Measurements from ENCODE around the gene LRRTM3. TPM values are rescaled to one million over a fixed set of nuclear protein-coding genes. Genes with fewer than 3 reads are reported as not detected.

The LRRTM3 gene
- polyA plus RNA-seq, 1 experiment = not detected

GRCh38 chr10:66931340-66931948 is 5.6 kb downstream of the LRRTM3 start:
- ChIA-PET CTCF (interaction anchor here (0.6 to 2.2 kb wide), 8 partner anchors 16 to 849 kb away, joined by 3 to 15 read pairs (median 3); no protein-coding TSS in a partner anchor), POLR2A (no interaction called here)
- Histone ChIP-seq H3K4me3 (ENCODE audit: low read depth, low read length) (no peak overlapping the region), H3K27me3 (ENCODE audit: control insufficient read depth, insufficient read depth, low read length) (peaks cover 18% of the 10 kb centered on the region), H3K9me3 (ENCODE audit: control insufficient read depth, insufficient read depth, low read length) (no peaks in the 10 kb centered on the region), H3K27ac (ENCODE audit: low read depth, low read length) (no peak overlapping the region)
- peak; percentile 41 for DNase-seq (ENCODE audit: low read depth, low spot score)
- peak; percentile 85 for TF ChIP-seq CTCF (IDR thresholded peaks at IDR 0.05; ENCODE audit: low read depth, low read length)

GRCh38 chr10:66931949-66932343 is 6.1 kb downstream of the LRRTM3 start:
- Histone ChIP-seq H3K27me3 (ENCODE audit: control insufficient read depth, insufficient read depth, low read length) (peaks cover 16% of the 10 kb centered on the region), H3K9me3 (ENCODE audit: control insufficient read depth, insufficient read depth, low read length) (no peaks in the 10 kb centered on the region), H3K27ac (ENCODE audit: low read depth, low read length) (no peak overlapping the region), H3K4me3 (ENCODE audit: low read depth, low read length) (no peak overlapping the region)
- no peak for DNase-seq (ENCODE audit: low read depth, low spot score)
- CTCF ChIA-PET = interaction anchor here (0.7 to 2.2 kb wide), 8 partner anchors 15 to 848 kb away, joined by 3 to 15 read pairs (median 3); no protein-coding TSS in a partner anchor
- TF ChIP-seq CTCF (IDR thresholded peaks at IDR 0.05; ENCODE audit: low read depth, low read length) = no peak
- POLR2A ChIA-PET = no interaction called here

GRCh38 chr10:66934711-66935110 is 8.9 kb downstream of the LRRTM3 start:
- Histone ChIP-seq H3K27ac (ENCODE audit: low read depth, low read length) (no peak overlapping the region), H3K4me3 (ENCODE audit: low read depth, low read length) (no peak overlapping the region), H3K27me3 (ENCODE audit: control insufficient read depth, insufficient read depth, low read length) (no peaks in the 10 kb centered on the region), H3K9me3 (ENCODE audit: control insufficient read depth, insufficient read depth, low read length) (no peaks in the 10 kb centered on the region)
- no peak for TF ChIP-seq CTCF (IDR thresholded peaks at IDR 0.05; ENCODE audit: low read depth, low read length)
- ChIA-PET CTCF (interaction anchor here (0.5 to 1.3 kb wide), 5 partner anchors 9 to 845 kb away, joined by 3 to 6 read pairs (median 3); partner anchors contain the start of gene LRRTM3), POLR2A (no interaction called here)
- DNase-seq (ENCODE audit: low read depth, low spot score) = no peak

GRCh38 chr10:66940965-66941364 is 15.1 kb downstream of the LRRTM3 start:
- DNase-seq (ENCODE audit: low read depth, low spot score) = no peak
- Histone ChIP-seq H3K9me3 (ENCODE audit: control insufficient read depth, insufficient read depth, low read length) (no peaks in the 10 kb centered on the region), H3K27me3 (ENCODE audit: control insufficient read depth, insufficient read depth, low read length) (no peaks in the 10 kb centered on the region), H3K27ac (ENCODE audit: low read depth, low read length) (no peak overlapping the region), H3K4me3 (ENCODE audit: low read depth, low read length) (no peak overlapping the region)
- no peak for TF ChIP-seq CTCF (IDR thresholded peaks at IDR 0.05; ENCODE audit: low read depth, low read length)
- ChIA-PET POLR2A (no interaction called here), CTCF (interaction anchor here (0.7 to 1.9 kb wide), 2 partner anchors 8 to 15 kb away, joined by 4 to 6 read pairs; partner anchors contain the start of gene LRRTM3)

- Histone ChIP-seq H3K27me3 (ENCODE audit: control insufficient read depth, insufficient read depth, low read length) (no peaks in the 10 kb centered on the region), H3K9me3 (ENCODE audit: control insufficient read depth, insufficient read depth, low read length) (no peaks in the 10 kb centered on the region), H3K4me3 (ENCODE audit: low read depth, low read length) (no peak overlapping the region), H3K27ac (ENCODE audit: low read depth, low read length) (no peak overlapping the region)
- CTCF ChIA-PET = interaction anchor here (1.9 kb wide), 1 partner anchor 16 kb away, joined by 6 read pairs; the partner anchor contains the start of gene LRRTM3
- DNase-seq (ENCODE audit: low read depth, low spot score) = no peak
- no peak for TF ChIP-seq CTCF (IDR thresholded peaks at IDR 0.05; ENCODE audit: low read depth, low read length)
- POLR2A ChIA-PET = no interaction called here
Measured at GRCh38 chr10:66941491-66941890, 15.7 kb downstream of the LRRTM3 start.
